ENCODE measurements around the gene ASXL3.

ASXL3 gene

GRCh38 chr18:33664241-33664874, 86.3 kb downstream of the ASXL3 start:
- DNase-seq, result no peak

- no peak for DNase-seq
Measured at GRCh38 chr18:33665187-33665586, 87.2 kb downstream of the ASXL3 start.

- no peak for DNase-seq
Measured at GRCh38 chr18:33665641-33666040, 87.6 kb downstream of the ASXL3 start.

DNA sequence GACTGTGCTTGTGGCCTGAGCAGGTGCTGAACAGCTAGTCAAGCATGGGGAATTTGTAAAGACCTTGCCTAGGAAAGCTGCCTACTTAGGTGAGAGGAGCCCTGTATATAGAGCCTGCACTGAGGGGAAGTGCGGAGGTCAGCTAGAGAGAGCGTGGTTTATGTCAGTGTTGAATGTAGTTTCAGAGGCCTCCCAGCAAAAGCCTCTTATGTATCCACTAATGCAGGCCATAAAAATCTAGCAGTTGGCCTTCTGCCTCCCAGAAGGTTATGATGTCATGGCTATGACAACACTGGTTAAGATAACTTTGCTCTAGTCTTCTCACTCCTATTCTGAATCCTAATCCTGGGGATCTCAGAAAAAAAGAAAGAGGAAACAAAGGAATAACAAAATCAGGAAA, 88.9 kb downstream of the ASXL3 start:
- DNase-seq, result no peak

DNA sequence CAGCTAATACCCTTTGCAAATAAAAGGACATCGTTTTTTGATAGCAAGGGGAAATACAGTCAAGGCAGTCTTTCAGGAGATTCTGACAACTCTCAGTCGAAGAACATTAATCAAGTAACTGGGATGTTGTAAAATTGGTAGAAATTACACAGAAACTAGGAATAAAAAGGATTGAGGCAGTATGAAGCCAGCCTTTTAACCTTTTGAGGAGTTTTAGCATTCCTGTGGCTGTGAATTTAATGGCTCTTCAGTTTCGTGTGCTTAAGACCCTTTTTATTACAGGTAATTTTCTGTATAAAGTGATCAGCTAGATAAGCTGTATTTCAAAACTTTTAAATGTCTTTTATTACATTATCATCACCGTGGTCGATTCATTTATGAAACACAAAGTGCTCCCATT, 91.6 kb downstream of the ASXL3 start:
- DNase-seq, result no peak

GRCh38 chr18:33670029-33670428, 92.0 kb downstream of the ASXL3 start:
- no peak for DNase-seq

GRCh38 chr18:33673689-33674088, 95.7 kb downstream of the ASXL3 start:
- DNase-seq, result no peak

DNA sequence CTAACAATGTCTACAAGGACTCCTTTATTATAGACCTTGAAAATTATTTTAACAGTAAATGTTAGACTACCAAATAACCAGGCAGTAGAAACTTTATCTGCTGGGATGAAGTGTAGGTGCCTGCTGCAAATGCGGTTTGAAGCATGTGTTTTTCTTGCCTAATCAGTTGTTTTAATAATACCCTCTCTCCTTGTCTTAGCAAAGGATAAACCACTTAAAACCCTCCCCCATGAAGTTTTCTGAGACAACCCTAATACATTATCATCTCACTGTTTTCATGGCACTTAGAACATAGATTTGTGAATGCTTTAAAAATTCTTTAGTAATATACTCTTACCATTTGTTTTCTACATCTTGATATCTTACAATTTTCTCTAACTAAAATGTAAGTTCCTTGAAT, 98.6 kb downstream of the ASXL3 start:
- DNase-seq, result no peak

DNA sequence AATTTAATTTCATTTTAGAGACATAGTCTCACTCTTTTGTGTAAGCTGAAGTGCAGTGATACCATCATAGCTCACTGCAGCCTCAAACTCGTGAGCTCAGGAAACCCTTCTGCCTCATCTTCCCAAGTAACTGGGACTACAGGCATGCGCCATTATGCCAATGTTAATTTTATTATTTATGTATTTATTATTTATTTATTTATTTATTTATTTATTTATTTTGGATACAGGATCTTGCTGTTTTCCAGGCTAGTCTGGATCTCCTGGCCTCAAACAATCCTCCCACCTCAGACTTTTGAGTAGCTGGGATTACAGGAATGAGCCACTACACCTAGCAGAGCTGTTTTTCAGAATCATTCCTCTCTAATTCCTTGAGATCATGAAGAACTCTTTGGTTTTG, 99.9 kb downstream of the ASXL3 start:
- DNase-seq, result no peak

GRCh38 chr18:33682436-33682835, 104.4 kb downstream of the ASXL3 start:
- no peak for DNase-seq

DNA sequence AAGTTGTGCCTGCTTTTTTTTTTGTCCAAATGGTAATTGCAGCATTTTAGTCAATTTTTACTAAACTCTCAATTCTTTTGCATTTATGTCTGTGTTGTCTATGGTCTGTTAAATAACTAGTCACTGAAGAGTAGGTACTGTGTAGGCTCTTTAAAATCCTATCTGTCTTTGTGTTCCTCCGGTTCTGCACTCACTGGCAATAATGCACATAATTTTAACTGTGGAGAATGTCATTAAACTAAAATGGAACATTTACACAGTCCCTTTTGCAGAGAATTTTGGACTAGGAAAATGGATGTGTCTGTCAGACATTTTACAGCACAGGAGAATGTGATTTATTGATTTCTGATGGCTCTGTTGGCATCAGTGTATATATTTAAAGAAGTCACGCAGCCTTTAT, 116.6 kb downstream of the ASXL3 start:
- DNase-seq, result no peak

GRCh38 chr18:33696332-33697162, 118.5 kb downstream of the ASXL3 start:
- no peak for DNase-seq

GRCh38 chr18:33697498-33697897, 119.5 kb downstream of the ASXL3 start:
- DNase-seq, result no peak

DNA sequence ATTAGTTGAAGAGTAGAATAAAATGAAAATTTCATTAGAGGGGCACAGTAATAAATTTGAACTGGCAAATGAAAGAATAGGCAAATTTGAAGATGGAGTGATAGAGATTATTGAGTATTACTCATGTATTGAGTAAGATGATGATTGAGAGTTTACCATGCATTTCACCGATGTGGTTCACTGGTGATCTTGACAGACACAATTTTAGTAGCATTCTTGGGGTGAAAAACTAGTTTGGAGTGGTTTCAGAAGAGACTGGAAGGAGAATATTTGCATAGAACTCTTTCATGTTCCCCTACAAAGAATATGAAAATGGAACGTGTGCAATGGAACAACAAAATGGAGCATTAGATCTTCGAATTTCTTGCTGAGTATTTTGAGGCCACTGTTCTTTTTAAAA, 121.4 kb downstream of the ASXL3 start:
- no peak for DNase-seq

- DNase-seq, result no peak
Measured at GRCh38 chr18:33700513-33700976, 122.5 kb downstream of the ASXL3 start.

DNA sequence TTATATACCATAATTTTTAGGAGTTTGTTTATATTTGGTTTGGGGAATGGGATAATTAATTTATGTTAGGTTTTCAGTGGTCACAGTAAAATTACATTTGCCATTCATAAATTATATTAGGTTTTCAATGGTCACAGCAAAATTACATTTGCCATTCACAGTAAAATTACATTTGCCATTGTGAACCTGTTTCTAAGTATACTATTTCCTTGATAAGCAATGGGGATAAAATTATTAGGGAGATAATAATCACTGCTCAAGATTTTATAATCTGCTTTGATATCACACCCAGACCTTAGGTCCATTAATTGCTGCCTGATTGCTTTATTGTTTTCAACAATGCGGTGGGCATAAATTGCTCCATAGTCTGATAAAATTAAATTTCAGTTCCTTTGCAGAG, 124.6 kb downstream of the ASXL3 start:
- no peak for DNase-seq

DNA sequence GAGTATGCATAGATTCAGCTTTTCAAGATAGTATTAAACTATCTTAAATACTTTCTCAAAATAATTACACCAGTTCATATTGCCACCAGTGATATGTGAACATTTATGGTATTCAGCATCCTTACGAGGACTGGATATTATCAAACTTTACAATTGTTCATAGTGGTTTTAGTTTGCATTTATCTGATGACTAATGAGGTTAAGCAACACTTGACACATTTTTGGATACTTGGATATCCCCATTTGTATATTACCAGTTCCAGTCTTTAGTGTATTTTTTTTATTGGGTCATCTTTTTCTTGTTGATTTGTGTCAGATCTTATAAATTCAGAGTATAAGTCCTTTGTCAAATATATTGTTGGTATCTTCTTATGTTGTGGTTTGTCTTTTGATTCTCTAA, 128.4 kb downstream of the ASXL3 start:
- DNase-seq, result peak; percentile 7

- no peak for DNase-seq
Measured at GRCh38 chr18:33708876-33709275, 130.9 kb downstream of the ASXL3 start.

DNA sequence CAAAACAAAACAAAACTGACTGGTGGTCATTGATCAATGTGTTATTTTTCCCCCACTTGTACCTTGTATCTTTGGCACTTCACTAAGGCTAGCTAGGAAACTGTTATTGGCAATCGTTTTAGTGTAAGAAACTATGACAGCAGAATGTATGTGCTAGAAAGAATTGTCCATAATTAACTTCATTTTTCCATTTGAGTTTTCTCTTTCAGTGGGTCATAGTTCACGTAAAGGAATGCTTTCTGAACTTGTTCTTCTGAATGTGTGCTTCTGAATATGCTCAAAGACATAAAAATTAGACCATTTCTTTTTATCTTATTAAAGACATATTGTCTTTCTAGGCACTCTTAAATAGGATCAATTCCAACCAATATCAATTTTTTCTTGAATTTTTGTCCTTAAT, 132.2 kb downstream of the ASXL3 start:
- no peak for DNase-seq

DNA sequence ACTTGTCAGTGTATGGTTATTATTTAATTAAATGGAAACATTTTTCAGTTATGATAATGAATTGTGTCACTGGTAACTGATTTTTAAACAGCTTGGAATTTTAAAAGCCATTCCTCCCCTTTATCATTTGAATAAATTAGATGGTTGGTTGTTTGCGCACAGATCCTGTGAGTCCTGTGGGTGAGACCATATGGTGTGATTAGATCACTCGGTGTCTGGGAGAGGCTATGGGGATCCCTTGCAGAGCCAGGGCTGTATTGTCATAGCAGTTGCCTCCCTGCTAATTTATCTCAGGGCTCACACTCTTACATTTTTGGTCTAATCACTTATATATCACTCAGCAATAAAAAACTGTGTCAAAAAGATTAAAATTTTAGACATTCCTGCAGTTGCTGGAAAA, 133.5 kb downstream of the ASXL3 start:
- DNase-seq, result peak; percentile 4

- DNase-seq, result no peak
Measured at GRCh38 chr18:33712719-33713118, 134.7 kb downstream of the ASXL3 start.

GRCh38 chr18:33716061-33716683, 138.2 kb downstream of the ASXL3 start:
- DNase-seq, result no peak

GRCh38 chr18:33717339-33717738, 139.3 kb downstream of the ASXL3 start:
- no peak for DNase-seq

DNA sequence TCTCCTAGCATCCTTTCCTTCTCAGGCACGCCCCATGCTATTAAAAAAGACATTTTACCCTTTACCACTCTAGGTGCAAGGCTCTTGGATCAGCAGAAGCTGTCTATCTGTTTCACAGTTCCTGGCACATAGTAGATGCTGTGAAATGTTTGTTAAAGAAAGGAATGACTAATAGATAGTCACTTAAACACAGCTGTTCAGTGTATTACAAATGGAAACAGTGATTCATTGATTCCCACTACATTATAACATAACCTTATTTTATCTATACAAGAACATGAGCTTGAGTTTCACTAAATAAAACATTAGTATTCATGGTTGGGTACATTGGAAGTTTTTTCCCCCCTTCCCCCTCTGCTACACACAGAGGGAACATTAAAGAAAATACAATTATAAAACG, 142.1 kb downstream of the ASXL3 start:
- DNase-seq, result peak; percentile 51

All from fibroblast of skin of scalp (primary cell).